ENCODE measurements around the gene ZMIZ1.

GRCh38 chr10:79123547-79123963, 54.8 kb downstream of the ZMIZ1 start:
- TF ChIP-seq POLR2A (IDR thresholded peaks at IDR 0.05) (no peak), EP300 (IDR thresholded peaks at IDR 0.05) (no peak)
